Measurements from ENCODE around the gene NPAS3. TPM values are rescaled to one million over a fixed set of nuclear protein-coding genes. Genes with fewer than 3 reads are reported as not detected.

Gene NPAS3
- total RNA-seq, 1 donor from 2014 or later, result 2.0 TPM

GRCh38 chr14:33844118-33844517 lies 905.4 kb downstream of the NPAS3 start:
- Histone ChIP-seq H3K4me3 (ENCODE audit: low read depth, low read length) (no peak overlapping the region), H3K36me3 (ENCODE audit: control insufficient read depth, insufficient read depth, low read length) (no peaks in the 10 kb centered on the region), H3K27me3 (ENCODE audit: control insufficient read depth, insufficient read depth, low read length) (no peaks in the 10 kb centered on the region)
- TF ChIP-seq CTCF (IDR thresholded peaks at IDR 0.05; ENCODE audit: insufficient read depth, low read length, poor library complexity, severe bottlenecking), result no peak
- DNase-seq (ENCODE audit: low read depth), result no peak

GRCh38 chr14:33846100-33846824 lies 907.6 kb downstream of the NPAS3 start:
- H3K36me3 ChIP-seq (ENCODE audit: control insufficient read depth, insufficient read depth, low read length), result no peaks in the 10 kb centered on the region
- no peak for DNase-seq (ENCODE audit: low read depth)
- no peaks in the 10 kb centered on the region for H3K27me3 ChIP-seq (ENCODE audit: control insufficient read depth, insufficient read depth, low read length)
- TF ChIP-seq CTCF (IDR thresholded peaks at IDR 0.05; ENCODE audit: insufficient read depth, low read length, poor library complexity, severe bottlenecking), result no peak
- H3K4me3 ChIP-seq (ENCODE audit: low read depth, low read length), result no peak overlapping the region

- TF ChIP-seq CTCF (IDR thresholded peaks at IDR 0.05; ENCODE audit: insufficient read depth, low read length, poor library complexity, severe bottlenecking), result no peak
- Histone ChIP-seq H3K36me3 (ENCODE audit: control insufficient read depth, insufficient read depth, low read length) (no peaks in the 10 kb centered on the region), H3K27me3 (ENCODE audit: control insufficient read depth, insufficient read depth, low read length) (no peaks in the 10 kb centered on the region), H3K4me3 (ENCODE audit: low read depth, low read length) (no peak overlapping the region)
- DNase-seq (ENCODE audit: low read depth), result no peak
These were observed 908.4 kb downstream of the NPAS3 start for GRCh38 chr14:33847066-33847465.

- H3K36me3 ChIP-seq (ENCODE audit: control insufficient read depth, insufficient read depth, low read length), result no peaks in the 10 kb centered on the region
- H3K27me3 ChIP-seq (ENCODE audit: control insufficient read depth, insufficient read depth, low read length), result no peaks in the 10 kb centered on the region
- H3K4me3 ChIP-seq (ENCODE audit: low read depth, low read length), result no peak overlapping the region
- TF ChIP-seq CTCF (IDR thresholded peaks at IDR 0.05; ENCODE audit: insufficient read depth, low read length, poor library complexity, severe bottlenecking), result no peak
- no peak for DNase-seq (ENCODE audit: low read depth)
These were observed 909.3 kb downstream of the NPAS3 start for GRCh38 chr14:33848009-33848408.

GRCh38 chr14:33848706-33849454 lies 910.2 kb downstream of the NPAS3 start:
- TF ChIP-seq CTCF (IDR thresholded peaks at IDR 0.05; ENCODE audit: insufficient read depth, low read length, poor library complexity, severe bottlenecking), result peak; percentile 82
- H3K27me3 ChIP-seq (ENCODE audit: control insufficient read depth, insufficient read depth, low read length), result no peaks in the 10 kb centered on the region
- peak; percentile 37 for DNase-seq (ENCODE audit: low read depth)
- no peak overlapping the region for H3K4me3 ChIP-seq (ENCODE audit: low read depth, low read length)
- no peaks in the 10 kb centered on the region for H3K36me3 ChIP-seq (ENCODE audit: control insufficient read depth, insufficient read depth, low read length)

Measured in kidney epithelial cell (primary cell).